Activated T-cell treated with anti-CD3 and anti-CD28 coated beads for 48 hours (primary cell): ENCODE data around the gene PC.

Experiments
- DNase-seq: peaks from one replicate; pipeline ENCODE4 v3.0.0-alpha.2; 2020; ENCODE audit warnings: low read depth

Gene PC

DNA sequence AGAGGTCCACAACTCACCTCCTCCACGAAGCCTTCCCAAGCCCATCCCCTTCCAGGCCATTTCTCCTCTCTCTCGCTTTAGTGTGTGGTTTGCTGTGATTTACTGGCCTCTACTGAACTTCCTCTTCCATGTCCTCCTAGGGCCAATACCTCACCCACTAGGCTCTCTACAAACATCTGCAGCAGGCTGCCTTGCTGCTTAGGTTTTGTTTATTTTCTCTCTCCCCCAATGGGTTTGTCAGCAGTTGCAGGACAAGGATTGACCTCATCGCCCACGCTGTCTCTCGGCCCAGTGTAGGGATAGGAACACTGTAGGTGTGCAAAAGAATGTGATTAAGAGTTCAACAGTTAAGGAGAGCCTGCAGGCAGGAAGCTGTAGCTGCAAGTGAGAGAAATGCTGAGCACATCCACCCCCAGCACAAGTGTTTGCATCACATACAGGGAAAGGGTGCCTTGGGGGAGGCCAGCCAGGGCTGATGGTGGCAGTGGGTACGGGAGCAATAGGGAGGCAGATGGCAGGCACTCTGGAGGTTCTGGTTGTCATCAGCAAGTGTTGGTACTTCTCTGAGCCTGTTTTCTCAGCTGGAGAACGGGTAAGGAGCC is 1.4 kb downstream of the PC start:
- DNase-seq = no peak

DNA sequence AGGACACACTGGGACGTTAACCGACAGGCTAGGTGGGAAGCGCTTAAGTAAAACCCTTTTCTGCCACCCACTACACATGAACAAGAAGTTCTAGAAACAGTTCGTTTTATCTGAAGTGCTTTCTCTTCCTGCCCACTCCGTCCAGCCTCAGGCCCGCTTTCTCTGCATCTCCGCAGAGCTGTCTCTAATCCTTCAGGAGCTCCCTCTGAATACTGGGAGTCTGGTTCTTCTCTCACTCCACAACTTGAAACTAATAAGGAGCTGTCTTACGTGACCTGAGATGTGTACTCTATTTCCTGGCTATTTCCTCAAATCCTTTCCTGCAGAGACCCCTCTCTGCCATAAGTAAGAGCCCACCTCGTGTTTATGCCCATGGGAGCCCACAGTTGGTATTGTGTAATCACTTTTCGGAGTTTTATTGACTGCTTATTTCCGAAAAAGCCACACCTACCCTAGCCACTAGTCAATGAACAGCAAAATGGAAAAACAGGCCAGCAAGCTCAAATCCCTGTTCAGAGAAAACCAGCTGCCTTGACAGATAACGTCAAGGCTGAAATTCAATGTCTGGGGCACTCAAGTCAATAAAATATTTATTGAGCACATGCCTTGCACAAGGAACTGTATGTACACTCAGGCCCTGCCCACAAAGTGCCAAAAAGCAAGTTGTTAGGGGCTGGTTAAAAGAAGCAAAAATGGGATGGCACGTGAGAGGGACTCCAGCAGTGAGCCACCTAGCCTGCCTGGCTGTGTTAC is 4.9 kb downstream of the PC start:
- no peak for DNase-seq

DNA sequence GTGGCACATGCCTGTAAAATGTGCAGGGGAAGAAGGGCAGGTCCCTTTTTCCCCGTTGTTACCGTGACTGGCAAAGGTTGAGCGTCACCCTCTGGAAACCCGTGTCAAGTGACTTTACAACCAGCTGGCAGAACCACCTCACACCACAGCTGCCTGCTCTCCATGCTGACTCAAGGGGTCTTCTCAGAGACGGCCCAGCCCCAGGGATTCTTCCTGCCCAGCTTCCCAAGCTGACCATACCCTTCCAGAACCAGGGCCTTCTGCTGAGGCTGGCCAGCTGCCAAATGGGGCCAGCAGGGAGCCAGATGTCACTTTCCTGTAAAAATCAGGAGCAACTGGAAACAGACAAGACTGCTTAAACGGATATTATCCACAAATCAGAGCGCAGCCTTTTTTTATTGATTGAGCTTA is 6.3 kb downstream of the PC start:
- DNase-seq = no peak

DNA sequence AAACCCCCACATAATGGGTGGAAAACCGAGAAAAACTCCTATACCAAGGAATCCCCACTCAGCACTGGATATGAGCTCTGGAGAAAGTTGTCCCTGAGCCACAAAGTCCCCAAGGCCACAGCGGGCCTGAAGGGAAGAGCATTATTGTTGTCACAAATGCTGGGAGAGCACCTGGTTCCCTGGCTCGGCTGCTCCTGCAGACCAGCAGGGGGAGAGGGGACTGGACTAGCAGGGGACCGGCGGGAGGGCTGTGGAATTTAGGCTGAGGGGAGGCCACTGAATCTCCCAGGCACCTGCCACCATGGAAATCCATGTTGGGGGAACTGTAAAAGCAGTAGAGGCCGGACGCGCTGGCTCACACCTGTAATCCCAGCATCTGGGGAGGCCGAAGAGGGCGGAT is 7.0 kb downstream of the PC start:
- DNase-seq = no peak

DNA sequence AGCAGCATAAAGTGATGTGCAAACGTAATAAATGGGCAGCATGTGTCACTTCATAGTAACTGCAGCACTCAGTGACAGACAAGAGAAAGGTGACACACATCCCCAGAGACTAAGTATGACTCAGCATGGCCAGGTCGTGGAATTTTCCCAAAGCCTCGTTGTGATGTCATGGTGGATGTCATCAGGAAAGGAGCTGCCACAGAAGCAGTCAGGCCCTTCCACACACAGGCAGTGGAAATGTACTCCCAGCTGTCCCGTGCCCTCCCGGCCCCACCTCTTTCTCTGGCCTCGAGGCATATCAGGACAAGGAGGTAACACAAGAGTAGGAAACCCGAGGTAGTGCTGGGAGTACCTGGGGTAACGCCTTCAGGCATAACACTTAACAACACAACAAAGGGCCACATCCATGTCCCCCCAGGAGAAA is 8.1 kb downstream of the PC start:
- DNase-seq = no peak

DNA sequence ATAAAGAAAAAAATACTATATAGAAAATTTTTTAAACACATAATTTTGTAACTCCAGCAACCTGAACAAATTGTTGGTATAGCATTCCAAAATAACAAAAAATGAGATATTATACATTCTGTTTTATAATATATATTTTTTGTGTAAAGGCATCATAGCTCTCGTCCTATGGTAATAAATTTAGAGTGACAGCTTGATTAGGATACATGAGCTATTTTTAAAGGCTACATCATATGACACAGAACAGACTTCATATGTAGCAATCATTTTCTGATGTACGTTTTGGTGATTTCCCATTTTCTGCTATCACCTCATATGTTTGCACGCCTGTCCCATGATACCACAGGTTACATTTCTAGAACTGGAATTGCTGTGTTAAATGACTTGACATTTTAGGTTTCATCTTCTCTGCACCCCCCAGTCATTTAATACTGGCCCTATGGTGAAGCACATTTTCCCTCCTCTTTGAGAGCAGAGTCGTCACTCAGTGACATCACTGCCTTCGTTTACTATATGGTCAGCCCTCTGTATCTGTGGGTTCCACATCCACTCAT is 19.5 kb downstream of the PC start:
- DNase-seq = no peak

GRCh38 chr11:66937193-66937733 is 20.9 kb downstream of the PC start:
- DNase-seq = no peak

GRCh38 chr11:66936311-66936711 is 21.9 kb downstream of the PC start:
- no peak for DNase-seq

GRCh38 chr11:66934950-66935779 is 23.0 kb downstream of the PC start:
- no peak for DNase-seq

GRCh38 chr11:66933531-66933930 is 24.7 kb downstream of the PC start:
- DNase-seq = no peak

- no peak for DNase-seq
Measured at GRCh38 chr11:66932543-66932942, 25.6 kb downstream of the PC start.

DNA sequence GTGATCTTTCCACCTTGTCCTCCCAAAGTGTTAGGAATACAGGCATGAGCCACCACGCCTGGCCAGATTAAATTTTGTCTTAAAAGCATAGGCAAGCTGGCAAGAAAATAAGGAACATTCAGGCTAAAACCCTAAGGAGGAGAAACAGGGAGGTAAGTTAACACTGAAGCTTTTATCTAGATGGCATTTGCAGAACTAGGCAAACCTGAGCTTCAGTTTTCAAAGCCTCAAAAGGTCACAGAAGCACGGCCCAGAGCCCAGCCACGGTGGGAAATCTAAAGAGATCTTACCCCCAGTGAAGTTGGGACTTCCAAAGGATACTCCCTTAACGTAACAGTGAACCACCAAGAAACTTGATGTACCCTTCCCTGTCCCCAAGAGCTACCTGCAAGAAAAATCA is 28.4 kb downstream of the PC start:
- no peak for DNase-seq

DNA sequence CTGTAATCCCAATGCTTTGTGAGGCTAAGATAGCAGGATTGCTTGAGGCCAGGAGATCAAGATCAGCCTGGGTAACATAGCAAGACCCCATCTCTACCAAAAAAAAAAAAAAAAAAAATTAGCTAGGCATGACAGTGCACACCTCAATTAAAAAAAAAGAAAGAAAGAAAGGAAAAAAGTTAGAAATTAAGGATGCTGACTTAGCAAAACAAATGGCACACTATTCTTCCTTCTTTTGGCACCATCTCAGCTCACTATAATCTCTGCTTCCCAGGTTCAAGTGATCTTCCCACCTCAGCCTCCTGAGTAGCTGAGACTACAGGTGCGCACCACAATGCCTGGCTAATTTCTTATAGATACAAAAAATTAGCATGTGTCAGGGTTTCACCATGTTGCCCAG is 33.9 kb downstream of the PC start:
- DNase-seq = no peak

DNA sequence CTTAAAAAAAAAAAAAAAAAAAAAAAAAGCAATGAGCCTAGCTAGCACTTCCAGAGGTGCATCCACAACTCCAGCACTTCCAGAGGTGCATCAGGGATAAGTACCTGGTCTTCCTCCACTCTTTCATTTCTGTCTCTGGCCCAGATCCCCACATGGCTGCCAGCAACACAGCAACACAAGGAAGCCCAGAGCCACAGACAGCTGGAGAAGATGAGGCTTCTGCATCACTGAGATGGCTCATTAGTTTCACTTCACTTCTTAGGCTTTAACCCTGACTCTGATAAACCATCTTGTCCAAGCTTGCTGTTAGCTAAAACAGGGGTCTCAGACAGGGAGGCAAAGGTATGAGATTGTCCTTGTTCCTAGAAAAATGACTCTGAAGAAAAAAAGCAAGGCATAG is 35.6 kb downstream of the PC start:
- DNase-seq = no peak

- no peak for DNase-seq
Measured at GRCh38 chr11:66920978-66921784, 37.0 kb downstream of the PC start.

DNA sequence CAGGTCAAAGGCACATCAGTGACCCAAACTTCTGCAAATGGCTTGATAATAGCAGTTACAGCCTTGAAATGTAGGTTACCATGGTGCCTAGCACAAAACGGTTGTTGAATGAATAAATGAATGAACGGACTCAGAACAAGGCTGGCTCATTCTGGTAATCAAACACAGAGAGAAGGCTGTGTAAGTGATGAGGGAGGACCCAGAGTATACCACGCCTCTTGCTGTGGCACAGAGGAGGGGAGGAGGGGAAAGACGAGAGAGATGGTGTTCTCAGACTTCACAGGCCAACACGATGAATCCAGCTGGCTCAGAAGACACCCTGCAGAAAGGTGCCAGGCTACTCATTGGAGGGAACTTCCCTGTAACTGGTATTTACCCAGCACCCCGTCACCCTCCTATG is 38.3 kb downstream of the PC start:
- DNase-seq = no peak

DNA sequence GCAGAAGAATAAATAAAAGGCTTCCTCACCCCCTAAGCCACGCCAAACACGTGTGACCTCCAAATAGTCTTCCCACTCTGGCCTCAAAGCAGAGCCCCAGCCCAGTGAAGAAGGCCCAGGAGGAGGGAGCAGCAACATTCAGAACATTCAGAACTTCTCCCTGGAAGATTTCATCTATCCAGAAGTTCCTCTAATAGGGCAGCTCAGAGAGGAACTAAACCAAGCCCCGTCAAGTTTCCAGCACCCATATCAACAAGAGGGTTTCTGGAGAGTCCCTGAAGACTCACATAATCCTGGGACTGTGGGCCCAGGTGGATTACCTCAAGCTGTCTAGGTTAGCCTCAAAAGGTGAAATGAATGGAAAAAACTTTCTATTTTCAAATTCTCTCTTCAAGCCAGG is 39.4 kb downstream of the PC start:
- DNase-seq = no peak

GRCh38 chr11:66915866-66916265 is 42.3 kb downstream of the PC start:
- no peak for DNase-seq

- DNase-seq = no peak
Measured at GRCh38 chr11:66915046-66915832, 42.9 kb downstream of the PC start.

DNA sequence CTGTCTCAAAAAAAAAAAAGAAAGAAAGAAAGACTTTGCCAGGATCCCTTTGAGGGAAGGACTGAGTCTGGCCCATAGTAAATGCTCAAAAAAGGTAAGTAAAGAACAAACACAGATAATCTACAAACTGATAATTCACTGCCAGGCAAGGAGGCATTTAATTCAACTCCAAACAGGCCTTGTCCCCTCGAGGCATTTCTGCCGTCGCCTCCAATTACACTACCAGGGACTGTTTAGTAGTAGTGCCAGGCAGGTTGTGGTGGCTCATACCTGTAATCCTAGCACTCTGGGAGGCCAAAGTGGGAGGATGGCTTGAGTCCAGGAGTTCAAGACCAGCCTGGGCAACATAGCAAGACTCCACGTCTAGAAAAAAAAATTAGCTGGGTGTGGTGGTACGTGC is 43.7 kb downstream of the PC start:
- no peak for DNase-seq

DNA sequence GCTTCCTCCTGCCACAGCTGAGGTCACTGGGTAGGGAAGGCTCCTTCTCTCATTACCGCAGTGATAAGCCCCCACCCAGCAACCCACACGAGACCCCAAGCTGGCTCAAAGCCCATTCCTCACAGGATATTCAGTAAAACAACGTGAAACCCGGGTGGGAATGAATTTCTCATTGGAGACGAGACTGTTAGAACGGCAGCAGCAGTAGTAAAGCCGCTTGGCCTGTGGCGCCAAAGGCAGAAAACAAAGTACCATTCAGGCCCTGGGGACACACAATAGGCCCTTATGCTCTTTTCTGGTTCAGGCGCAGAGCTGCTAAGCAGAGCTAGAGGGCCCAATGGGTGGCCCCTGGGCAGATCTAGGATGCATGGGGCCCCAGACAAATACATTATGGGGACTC is 45.3 kb downstream of the PC start:
- DNase-seq = no peak
